Dendritic cell treated with granulocyte-macrophage colony-stimulating factor and Interleukin-4, amounts not matched to agents 40 ng/mL and 50 ng/mL, for 4 days (primary cell): Measurements from ENCODE around the gene PDE7B.
A peak's percentile ranks its signal among the peaks of the same experiment; 100 is the strongest.

ENCODE experiments used
- H3K27ac Mint-ChIP-seq: one replicate; pipeline ENCODE4 v1.8.0; 2022; ENCODE audit warnings: mild to moderate bottlenecking, mixed read lengths
- H3K27me3 Mint-ChIP-seq: one replicate; pipeline ENCODE4 v1.8.0; 2022; ENCODE audit warnings: mild to moderate bottlenecking, mixed read lengths
- H3K36me3 Mint-ChIP-seq: one replicate; pipeline ENCODE4 v1.8.0; 2022; ENCODE audit warnings: low read depth, mixed read lengths
- H3K4me1 Mint-ChIP-seq: one replicate; pipeline ENCODE4 v1.8.0; 2022; ENCODE audit warnings: low read depth, mixed read lengths
- H3K4me3 Mint-ChIP-seq: one replicate; pipeline ENCODE4 v1.8.0; 2022; ENCODE audit warnings: mild to moderate bottlenecking, moderate library complexity, mixed read lengths
- H3K9me3 Mint-ChIP-seq: one replicate; pipeline ENCODE4 v1.8.0; 2022; ENCODE audit warnings: mixed read lengths
- intact Hi-C: fragments of 100-400 bp; cut with micrococcal nuclease; formaldehyde crosslinking; loops from one replicate; pipeline ENCODE4 v1.15.0; 2022

The PDE7B gene

GRCh38 chr6:136012198-136012887 lies 160.8 kb downstream of the PDE7B start:
- peak overlapping the region; percentile 19 for H3K27ac Mint-ChIP-seq
- H3K4me1 Mint-ChIP-seq, result peaks cover 29% of the 10 kb centered on the region
- intact Hi-C loops, result no loop called here
- no peaks in the 10 kb centered on the region for H3K36me3 Mint-ChIP-seq
- H3K9me3 Mint-ChIP-seq, result no peaks in the 10 kb centered on the region
- no peaks in the 10 kb centered on the region for H3K27me3 Mint-ChIP-seq
- no peak overlapping the region for H3K4me3 Mint-ChIP-seq

DNA sequence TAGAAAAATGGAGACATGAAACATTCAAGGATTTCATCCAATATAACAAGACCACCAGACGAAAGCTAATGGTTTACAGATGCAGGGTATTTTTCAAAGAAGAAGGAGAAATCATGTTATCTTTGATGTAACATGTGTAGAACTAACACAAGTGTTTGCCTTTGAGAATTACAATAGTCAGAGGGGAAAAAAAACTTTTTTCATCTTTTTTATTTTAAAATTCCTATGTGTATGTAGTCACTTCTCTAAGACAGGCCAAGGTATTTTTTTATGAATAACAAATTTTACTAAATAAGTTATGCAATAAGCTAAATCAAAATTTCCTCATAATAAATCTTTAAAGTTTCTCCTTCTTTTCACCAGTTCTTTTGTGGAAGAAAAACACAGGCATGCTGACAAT lies 161.4 kb downstream of the PDE7B start:
- H3K27ac Mint-ChIP-seq, result no peak overlapping the region
- intact Hi-C loops, result no loop called here
- peaks cover 25% of the 10 kb centered on the region for H3K4me1 Mint-ChIP-seq
- H3K27me3 Mint-ChIP-seq, result no peaks in the 10 kb centered on the region
- H3K9me3 Mint-ChIP-seq, result no peaks in the 10 kb centered on the region
- H3K36me3 Mint-ChIP-seq, result no peaks in the 10 kb centered on the region
- H3K4me3 Mint-ChIP-seq, result no peak overlapping the region

GRCh38 chr6:136014454-136015437 lies 163.2 kb downstream of the PDE7B start:
- Mint-ChIP-seq H3K9me3 (no peaks in the 10 kb centered on the region), H3K27ac (no peak overlapping the region), H3K36me3 (no peaks in the 10 kb centered on the region), H3K27me3 (no peaks in the 10 kb centered on the region), H3K4me1 (peaks cover 23% of the 10 kb centered on the region), H3K4me3 (no peak overlapping the region)
- intact Hi-C loops, result no loop called here

- Mint-ChIP-seq H3K27ac (no peak overlapping the region), H3K4me1 (peaks cover 26% of the 10 kb centered on the region), H3K27me3 (no peaks in the 10 kb centered on the region), H3K9me3 (no peaks in the 10 kb centered on the region), H3K4me3 (no peak overlapping the region), H3K36me3 (no peaks in the 10 kb centered on the region)
- intact Hi-C loops, result no loop called here
Observed at GRCh38 chr6:136015531-136015930, 164.0 kb downstream of the PDE7B start.

- Mint-ChIP-seq H3K36me3 (no peaks in the 10 kb centered on the region), H3K27me3 (no peaks in the 10 kb centered on the region), H3K4me1 (peaks cover 24% of the 10 kb centered on the region), H3K9me3 (no peaks in the 10 kb centered on the region), H3K4me3 (no peak overlapping the region), H3K27ac (no peak overlapping the region)
- intact Hi-C loops, result no loop called here
Observed at GRCh38 chr6:136016228-136017225, 165.0 kb downstream of the PDE7B start.

GRCh38 chr6:136020691-136021090 lies 169.2 kb downstream of the PDE7B start:
- intact Hi-C loops, result no loop called here
- H3K27me3 Mint-ChIP-seq, result peaks cover 6% of the 10 kb centered on the region
- no peaks in the 10 kb centered on the region for H3K36me3 Mint-ChIP-seq
- H3K4me3 Mint-ChIP-seq, result no peak overlapping the region
- H3K27ac Mint-ChIP-seq, result no peak overlapping the region
- H3K9me3 Mint-ChIP-seq, result no peaks in the 10 kb centered on the region
- H3K4me1 Mint-ChIP-seq, result peaks cover 11% of the 10 kb centered on the region

- H3K27me3 Mint-ChIP-seq, result peaks cover 6% of the 10 kb centered on the region
- H3K27ac Mint-ChIP-seq, result no peak overlapping the region
- H3K9me3 Mint-ChIP-seq, result no peaks in the 10 kb centered on the region
- peaks cover 11% of the 10 kb centered on the region for H3K4me1 Mint-ChIP-seq
- no peaks in the 10 kb centered on the region for H3K36me3 Mint-ChIP-seq
- intact Hi-C loops, result no loop called here
- no peak overlapping the region for H3K4me3 Mint-ChIP-seq
Observed at GRCh38 chr6:136022224-136022874, 170.8 kb downstream of the PDE7B start.

GRCh38 chr6:136024711-136025110 lies 173.2 kb downstream of the PDE7B start:
- H3K27me3 Mint-ChIP-seq, result peaks cover 6% of the 10 kb centered on the region
- no peak overlapping the region for H3K4me3 Mint-ChIP-seq
- H3K36me3 Mint-ChIP-seq, result no peaks in the 10 kb centered on the region
- no peaks in the 10 kb centered on the region for H3K9me3 Mint-ChIP-seq
- peaks cover 9% of the 10 kb centered on the region for H3K4me1 Mint-ChIP-seq
- no peak overlapping the region for H3K27ac Mint-ChIP-seq
- intact Hi-C loops, result no loop called here

DNA sequence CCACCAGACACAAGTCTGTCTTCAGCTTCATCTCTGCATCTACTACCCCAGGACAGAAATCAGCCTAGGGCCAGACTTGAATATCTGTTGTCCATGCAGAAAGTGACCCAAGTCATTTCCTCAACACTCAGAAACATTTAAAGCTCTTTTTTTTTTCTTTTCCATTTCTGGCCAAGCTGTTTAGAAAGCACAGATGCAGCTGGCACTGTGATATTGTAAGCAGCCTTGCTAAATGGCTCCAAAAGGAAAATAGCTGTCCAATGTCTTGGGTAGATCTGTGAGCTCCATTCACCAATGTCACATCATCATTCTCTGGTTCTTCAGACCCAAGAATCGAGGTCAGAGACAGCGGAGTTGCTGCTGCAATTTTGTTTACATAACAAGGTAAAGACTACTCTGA lies 174.2 kb downstream of the PDE7B start:
- H3K36me3 Mint-ChIP-seq, result no peaks in the 10 kb centered on the region
- no peak overlapping the region for H3K27ac Mint-ChIP-seq
- no peak overlapping the region for H3K4me3 Mint-ChIP-seq
- H3K4me1 Mint-ChIP-seq, result peaks cover 6% of the 10 kb centered on the region
- intact Hi-C loops, result no loop called here
- H3K9me3 Mint-ChIP-seq, result no peaks in the 10 kb centered on the region
- H3K27me3 Mint-ChIP-seq, result peaks cover 6% of the 10 kb centered on the region

DNA sequence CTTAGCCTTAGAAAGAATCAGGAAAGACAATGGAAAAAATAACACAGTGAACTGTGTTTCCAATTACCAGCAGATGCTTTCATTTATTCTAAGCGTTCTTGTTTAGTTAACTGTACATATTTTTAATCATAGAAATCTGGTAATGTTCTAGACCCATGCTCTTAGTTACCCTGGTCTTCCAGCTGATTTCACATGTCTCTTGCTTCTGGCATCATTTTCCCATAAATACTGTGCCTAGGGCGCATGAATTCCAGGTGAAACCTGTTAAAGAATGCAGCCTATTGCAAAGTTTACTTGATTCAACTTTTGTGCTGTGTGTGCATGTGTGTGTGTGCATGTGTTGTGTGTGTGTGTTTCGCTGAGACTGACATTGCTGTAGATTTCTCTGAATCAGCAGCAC lies 178.6 kb downstream of the PDE7B start:
- H3K27ac Mint-ChIP-seq, result no peak overlapping the region
- H3K4me3 Mint-ChIP-seq, result no peak overlapping the region
- H3K4me1 Mint-ChIP-seq, result peaks cover under 1% of the 10 kb centered on the region
- intact Hi-C loops, result loop anchor here (10.0 kb wide), 1 partner anchor 195 kb away; no protein-coding TSS in a partner anchor
- H3K36me3 Mint-ChIP-seq, result no peaks in the 10 kb centered on the region
- H3K9me3 Mint-ChIP-seq, result no peaks in the 10 kb centered on the region
- H3K27me3 Mint-ChIP-seq, result no peaks in the 10 kb centered on the region

DNA sequence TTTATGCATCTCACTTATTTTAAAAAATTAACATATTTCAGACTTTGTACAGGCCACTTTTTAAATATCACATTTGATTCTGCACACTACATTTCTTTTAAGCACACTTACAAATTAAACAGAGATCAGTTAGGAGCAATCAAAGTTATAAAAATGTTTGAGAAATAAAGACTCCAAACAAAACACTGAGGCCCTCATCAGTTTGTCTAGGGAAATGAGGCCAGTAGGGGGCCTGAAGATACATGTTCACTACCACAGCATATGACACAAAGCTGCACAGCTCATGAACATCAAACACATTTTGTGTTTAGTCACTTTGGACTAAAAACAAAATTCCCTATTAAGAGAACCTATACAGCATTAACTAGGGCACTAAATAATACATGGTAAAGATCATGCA lies 180.5 kb downstream of the PDE7B start:
- no peak overlapping the region for H3K27ac Mint-ChIP-seq
- no peaks in the 10 kb centered on the region for H3K9me3 Mint-ChIP-seq
- H3K4me1 Mint-ChIP-seq, result peaks cover 11% of the 10 kb centered on the region
- no peaks in the 10 kb centered on the region for H3K36me3 Mint-ChIP-seq
- H3K27me3 Mint-ChIP-seq, result no peaks in the 10 kb centered on the region
- H3K4me3 Mint-ChIP-seq, result no peak overlapping the region
- intact Hi-C loops, result loop anchor here (10.0 kb wide), 1 partner anchor 193 kb away; no protein-coding TSS in a partner anchor

GRCh38 chr6:136033416-136033815 lies 181.9 kb downstream of the PDE7B start:
- intact Hi-C loops, result loop anchor here (10.0 kb wide), 1 partner anchor 191 kb away; no protein-coding TSS in a partner anchor
- H3K4me1 Mint-ChIP-seq, result peaks cover 25% of the 10 kb centered on the region
- H3K27ac Mint-ChIP-seq, result no peak overlapping the region

GRCh38 chr6:136034422-136034821 lies 182.9 kb downstream of the PDE7B start:
- intact Hi-C loops, result loop anchor here (10.0 kb wide), 1 partner anchor 190 kb away; no protein-coding TSS in a partner anchor
- Mint-ChIP-seq H3K4me1 (peaks cover 26% of the 10 kb centered on the region), H3K9me3 (no peaks in the 10 kb centered on the region), H3K27me3 (no peaks in the 10 kb centered on the region), H3K4me3 (no peak overlapping the region), H3K27ac (no peak overlapping the region), H3K36me3 (no peaks in the 10 kb centered on the region)

More at GRCh38 chr6:136033416-136033815, 181.9 kb downstream of the PDE7B start:
- H3K9me3 Mint-ChIP-seq, result no peaks in the 10 kb centered on the region
- H3K4me3 Mint-ChIP-seq, result no peak overlapping the region
- no peaks in the 10 kb centered on the region for H3K27me3 Mint-ChIP-seq
- no peaks in the 10 kb centered on the region for H3K36me3 Mint-ChIP-seq
